Stimulated activated CD4-positive, alpha-beta T cell treated with anti-CD3 and anti-CD28 coated beads, Interleukin-2, amount 100 ng/mL, for 4 hours (primary cell): ENCODE data around the gene GALNT18.

Source experiments
- DNase-seq: peaks from one replicate; pipeline ENCODE4 v3.0.0-alpha.2; 2020; ENCODE audit warnings: low read depth

The GALNT18 gene

DNA sequence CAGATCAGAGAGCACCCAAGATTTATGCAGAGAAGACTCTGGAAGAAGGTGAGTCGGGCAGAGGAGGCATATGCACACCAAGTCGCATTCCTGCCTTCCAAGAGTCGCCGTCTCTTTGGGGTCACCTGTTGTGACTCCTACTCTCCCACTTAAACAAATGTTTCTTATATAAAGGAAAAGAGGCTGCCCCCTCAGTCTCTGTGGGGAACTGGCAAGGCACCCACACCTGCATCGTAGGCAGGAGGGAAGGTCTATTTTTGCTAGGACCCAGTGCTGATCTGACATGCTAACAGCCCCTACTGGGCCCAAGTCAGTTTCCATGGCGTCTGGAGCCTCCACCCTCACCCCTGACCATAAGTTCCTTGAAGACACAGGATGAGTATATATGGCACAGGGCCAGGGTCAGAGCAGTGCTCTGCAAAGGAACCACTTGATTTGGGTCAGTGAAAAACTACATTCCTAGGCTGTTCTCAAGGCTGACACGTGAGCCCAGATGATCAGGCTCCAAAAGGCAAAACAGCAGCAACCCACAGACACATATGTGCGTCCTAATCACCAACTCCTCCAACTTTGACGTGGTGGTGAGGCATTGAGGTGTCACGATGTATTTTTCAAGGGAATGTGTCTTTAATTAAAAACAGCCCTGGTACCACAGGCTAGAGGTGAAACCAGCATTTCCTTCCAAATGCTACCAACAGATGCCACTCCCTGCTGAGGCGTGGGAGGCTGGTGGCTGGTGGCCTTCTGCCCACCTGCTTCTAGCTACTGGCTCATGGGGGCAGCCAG, 213.2 kb downstream of the GALNT18 start:
- DNase-seq = no peak

DNA sequence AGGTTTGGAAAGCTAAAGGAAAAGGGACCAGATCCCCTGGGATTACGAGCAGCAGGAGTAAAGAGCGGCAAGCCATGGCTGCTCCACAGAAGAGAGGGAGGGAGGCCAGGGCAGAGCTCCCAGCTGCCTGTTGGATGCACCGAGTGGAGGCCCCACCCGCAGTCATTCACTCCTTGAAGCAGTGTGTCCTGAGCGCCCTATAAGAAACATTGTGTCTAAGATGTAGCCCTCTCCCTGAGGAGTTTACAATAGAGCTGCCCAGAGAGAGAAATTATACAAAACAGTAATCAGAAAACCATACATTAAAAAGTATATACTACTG, 214.1 kb downstream of the GALNT18 start:
- DNase-seq = no peak

GRCh38 chr11:11407065-11407762, 214.6 kb downstream of the GALNT18 start:
- no peak for DNase-seq

GRCh38 chr11:11406652-11407051, 215.2 kb downstream of the GALNT18 start:
- DNase-seq = no peak

DNA sequence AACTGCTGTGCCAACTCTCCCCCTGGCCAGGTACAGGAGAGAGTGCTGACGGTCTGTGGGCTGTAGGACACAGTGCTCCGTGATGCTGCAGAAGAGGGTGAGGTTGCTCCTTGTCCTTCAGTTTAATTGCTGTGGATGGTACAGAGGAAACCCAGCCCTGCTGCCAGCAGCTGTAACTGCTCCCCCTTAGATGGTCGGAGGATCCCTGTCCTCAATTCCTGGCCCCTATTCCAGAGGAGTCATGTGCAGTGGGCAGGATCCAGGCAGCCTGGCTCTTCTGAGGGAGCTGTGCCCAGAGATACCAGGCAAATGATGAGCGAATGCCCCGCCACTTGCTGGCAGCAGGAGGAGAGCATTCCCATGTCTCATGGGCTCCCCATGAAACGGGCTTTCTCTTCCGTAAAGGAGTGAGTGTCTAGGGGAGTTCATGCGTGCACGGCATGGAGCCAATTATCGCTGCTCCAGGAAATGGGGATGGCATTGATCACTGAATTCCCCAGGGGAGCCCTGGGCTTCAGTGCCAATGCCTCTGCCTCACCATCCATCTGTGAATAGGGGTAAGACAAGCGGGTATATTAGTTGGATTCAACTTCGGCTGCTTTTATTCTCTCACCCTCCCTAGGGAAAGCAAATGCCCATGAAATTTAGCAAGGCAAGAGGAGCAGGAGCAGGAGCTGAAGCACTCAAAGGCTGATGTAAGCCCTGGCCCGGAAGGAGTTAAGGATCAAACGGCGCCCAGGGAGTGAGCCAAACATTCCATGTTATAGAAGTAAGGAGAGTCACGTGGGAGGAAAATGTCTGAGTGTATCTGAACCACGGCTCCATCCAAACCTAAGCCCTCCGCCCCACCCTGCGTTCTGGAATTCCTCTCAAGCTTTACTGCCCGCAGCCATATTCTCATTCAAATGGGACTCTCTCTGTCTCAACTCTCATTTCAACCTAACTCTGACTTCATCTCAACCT, 217.8 kb downstream of the GALNT18 start:
- no peak for DNase-seq

DNA sequence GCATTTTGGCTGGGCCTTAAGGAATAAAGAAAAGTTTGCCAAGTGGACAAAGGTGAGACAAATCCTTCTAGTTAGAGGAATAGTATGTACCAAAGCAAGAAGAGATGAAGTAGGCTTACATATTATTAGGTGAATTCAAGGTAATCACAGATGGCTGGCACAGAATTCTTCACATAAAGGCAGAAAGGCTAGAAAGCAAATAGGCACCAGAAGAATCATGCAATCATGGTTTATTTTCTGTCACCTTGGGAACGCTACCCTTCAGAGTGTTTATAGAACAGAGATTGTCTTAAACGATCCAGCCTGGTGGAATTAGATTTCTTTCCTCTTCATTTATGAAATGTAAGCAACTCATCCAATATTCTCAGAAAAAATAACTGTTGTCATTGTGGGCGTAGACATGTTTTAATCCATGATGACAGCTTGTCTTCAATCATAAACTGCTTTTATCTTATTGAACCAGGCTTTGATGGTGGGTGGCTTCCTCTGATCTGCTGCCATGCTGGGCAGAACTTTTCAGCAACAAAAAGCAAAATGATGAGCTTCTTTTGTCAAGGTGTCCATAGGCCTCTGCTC, 219.8 kb downstream of the GALNT18 start:
- DNase-seq = no peak

DNA sequence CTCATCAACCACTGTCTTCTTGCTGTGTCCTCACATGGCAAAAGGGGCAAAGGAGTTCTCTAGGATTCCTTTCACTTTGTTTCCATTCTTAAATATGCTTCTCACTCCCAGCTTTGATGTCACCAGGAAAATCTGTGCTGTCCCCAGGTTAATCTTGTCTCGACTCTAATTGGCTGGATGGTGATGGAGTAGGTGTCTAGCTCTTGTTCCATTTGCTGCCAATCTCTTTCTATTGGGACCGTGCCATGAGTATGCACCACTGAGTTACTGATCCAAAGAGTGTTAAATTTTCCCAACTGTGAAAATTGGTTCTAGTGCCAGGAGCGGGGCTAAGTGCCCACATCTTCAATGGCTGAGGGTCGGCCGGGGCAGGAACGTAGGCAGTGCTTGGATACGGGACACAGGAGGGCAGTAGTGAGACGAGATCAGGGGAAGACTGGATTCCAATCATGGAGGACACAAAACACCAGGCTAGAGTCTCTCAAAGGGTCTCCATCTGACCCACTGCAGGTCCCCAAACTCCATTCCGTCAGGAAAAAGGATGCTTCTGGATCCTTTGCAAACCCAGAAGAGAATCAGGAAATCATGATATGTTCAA, 221.1 kb downstream of the GALNT18 start:
- no peak for DNase-seq

GRCh38 chr11:11400121-11400520, 221.7 kb downstream of the GALNT18 start:
- no peak for DNase-seq

DNA sequence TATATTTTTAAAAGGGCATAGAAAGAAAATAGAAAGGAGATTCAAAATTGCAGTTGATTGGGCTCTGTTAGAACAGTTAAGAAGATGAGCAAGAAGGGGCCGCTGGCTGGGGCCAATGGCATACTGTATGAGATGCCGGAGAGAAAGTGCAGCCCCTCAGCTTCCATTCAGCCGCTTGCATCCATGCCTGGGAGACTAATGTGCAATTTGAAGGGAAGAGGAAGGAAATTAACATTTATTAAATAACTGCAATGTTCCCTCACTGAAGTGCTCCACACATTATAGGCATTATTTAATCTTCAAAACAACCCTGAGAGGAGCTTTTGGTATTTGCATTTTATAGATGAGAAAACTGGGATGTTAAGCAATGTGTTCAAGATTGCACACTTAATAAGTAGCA, 224.0 kb downstream of the GALNT18 start:
- DNase-seq = no peak

- no peak for DNase-seq
These were observed 224.8 kb downstream of the GALNT18 start for GRCh38 chr11:11397036-11397415.

- no peak for DNase-seq
These were observed 225.3 kb downstream of the GALNT18 start for GRCh38 chr11:11396301-11397035.

DNA sequence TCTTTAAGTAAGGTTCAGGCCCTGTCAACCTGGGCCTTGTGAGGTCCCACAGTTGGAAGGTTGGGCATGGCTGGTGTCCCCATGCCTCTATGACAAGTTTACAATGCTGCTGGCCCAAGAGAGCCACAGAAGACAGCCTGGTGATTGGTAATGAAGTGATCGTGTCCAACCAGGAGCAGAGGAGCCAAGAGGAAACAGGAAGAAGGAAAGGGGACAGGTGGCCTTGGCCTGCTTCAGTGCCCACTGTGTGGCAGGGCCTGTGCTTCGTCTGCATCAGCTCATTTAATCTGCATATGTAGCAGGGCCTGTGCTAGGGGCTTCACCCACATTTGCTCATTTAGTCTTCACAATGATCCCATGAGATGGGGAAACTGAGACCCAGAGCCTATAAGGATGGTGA, 226.7 kb downstream of the GALNT18 start:
- DNase-seq = no peak

DNA sequence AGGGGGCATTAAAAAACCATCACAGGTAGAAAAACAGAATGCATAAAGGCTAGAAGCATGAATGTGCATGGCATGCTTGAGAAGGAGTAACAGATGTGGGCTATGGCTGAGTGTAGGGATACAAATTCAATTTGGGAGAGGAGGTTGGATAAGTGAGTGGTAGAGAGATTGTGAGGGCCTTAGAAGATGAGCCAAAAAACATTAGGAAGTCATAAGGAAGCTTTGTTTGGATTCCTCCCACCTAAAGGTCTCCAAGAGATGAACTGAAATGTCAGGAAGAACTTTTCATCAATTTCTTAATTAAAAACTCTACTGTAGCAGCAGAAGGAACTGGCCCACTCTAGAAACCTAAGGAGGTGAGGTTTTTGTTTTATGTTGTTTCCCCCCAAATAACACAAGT, 227.6 kb downstream of the GALNT18 start:
- DNase-seq = no peak

DNA sequence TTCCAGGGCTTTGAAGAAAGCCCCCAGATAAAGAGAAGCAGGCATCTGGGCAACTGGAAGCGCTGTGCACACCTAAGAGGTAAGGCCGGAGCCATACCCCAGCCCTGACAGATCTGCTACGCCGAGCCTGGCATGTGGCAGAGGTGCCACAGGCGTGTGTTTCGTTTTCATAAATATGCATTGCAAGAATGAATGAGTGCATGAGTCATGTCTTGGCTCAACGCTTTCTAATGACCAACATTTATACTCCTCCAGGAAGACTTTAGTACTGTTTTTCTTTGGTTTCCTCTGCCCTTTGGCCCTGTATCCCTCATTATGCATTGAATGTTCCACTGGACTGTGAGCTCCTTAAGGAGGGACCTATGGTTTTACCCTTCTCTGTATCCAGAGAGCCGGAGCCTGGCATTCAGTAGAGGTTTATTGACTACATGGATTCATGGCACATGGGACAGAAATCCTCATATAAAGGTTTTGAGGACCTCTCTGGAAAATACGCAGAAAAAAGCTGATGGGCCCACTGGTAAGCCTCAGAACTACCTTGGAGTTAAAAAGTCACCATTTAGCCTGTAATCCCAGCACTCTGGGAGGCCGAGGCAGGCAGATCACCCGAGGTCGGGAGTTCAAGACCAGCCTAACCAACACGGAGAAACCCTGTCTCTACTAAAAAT, 229.9 kb downstream of the GALNT18 start:
- DNase-seq = no peak

- no peak for DNase-seq
These were observed 230.6 kb downstream of the GALNT18 start for GRCh38 chr11:11391169-11391568.

DNA sequence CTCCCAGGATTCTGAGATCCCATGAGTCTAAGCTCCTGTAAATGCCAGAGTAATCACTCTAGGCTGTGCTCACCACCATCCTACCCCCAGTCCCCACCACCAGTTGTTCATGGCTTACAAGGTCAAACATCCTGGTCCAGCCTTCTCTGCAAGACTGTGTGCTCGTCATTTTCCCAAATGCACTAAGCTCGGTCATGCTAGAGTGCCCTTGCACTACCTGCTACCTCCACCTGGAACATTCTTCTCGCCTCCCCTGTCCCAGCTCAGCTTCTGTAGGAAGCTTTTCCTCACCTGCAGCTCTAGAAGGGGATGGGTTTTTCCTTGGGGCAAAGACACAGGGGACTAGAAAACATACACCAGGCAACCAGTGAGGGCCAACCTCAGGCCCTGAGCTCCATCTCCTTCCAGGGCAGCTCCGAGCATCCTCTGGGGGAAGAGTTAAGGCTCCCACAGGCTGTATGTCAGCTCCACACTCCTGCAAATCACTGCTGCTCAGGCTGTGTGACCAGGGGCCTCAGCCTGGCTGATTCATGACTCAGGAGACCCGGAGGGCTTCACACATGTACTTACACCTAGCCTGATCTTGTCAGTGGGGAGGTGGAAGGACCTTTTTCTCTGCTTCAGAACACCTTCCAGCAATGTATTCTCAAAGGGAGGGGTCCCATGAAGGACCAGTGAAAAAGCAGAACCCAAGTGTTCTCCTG, 231.6 kb downstream of the GALNT18 start:
- DNase-seq = no peak

DNA sequence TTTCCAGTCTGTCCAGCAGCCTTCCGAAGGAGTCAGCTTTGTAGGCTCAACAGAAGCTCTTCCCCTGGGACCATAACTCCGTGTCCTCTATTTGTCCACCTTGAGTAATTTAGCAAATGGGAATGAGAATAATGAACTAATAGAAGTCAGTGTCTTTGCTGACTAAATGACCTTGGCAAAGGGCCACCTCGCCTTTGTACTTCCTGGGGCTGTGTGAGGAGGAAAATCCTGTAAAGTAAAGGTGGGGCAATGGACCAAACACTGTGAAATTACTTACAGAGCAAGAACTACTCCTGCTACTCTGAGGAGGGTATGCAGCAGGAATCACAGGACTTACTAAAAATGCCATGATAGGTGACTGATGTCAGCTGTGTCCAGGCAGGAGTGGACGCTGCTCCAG, 232.6 kb downstream of the GALNT18 start:
- DNase-seq = no peak

- DNase-seq = no peak
These were observed 234.0 kb downstream of the GALNT18 start for GRCh38 chr11:11387622-11388305.

DNA sequence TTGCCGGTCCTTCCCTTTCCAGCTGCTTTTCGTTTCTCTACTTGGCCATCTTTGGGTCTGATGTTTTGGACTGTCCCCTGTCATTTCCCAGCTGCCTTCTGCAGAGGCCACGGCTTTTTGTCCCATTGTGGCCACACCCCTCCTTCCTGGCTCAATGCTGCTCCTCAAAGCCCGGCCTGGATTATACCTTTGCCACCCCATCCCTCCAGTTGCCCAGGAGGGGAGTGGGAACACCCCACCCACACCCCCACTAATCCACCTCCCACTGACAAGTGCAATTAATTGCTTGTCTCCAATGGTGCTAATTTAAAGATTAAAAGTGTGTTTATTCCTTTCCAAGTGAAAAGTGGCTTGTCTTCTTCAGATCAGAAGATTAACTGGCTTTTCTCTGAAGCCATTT, 234.6 kb downstream of the GALNT18 start:
- no peak for DNase-seq
